Measurements from ENCODE around the gene ARPC4.

DNA sequence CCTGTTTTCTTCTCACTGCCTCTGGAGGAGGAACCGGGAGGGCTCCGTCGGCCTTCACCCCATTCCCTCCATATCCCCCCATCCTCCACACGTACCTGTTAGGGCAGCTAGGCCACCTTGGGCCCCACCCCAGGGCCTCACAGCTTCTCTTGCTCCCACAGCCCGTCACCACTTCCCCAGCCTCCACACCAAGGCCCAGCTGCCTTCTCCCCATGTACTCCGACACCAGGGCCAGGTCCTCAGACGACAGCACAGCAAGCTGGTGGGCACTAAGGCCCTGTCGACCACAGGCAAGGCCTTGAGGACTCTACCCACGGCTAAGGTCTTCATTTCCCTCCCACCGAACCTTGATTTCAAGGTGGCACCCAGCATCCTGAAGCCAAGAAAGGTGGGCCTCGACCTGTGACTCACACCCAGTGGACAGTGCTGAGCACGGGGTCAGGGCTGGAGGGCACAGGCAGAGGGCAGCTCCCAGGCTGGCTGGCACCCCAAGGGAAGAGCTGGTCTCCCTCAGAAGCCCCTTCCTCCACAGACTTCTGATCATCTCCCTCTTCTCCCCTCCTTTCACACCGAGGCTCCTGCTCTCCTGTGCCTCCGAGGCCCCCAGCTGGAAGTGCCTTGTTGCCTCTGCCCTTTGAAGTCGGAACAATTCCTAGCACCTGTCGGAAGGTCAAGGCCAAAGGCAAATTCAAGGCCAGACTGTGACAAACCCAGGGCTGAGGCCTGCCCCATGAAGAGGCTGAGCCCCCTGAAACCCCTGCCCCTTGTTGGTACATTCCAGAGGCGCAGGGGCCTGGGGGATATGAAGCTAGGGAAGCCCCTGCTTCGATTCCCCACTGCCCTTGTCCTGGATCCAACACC lies 41.9 kb downstream of the ARPC4 start:
- TF ChIP-seq, protein P1, sequence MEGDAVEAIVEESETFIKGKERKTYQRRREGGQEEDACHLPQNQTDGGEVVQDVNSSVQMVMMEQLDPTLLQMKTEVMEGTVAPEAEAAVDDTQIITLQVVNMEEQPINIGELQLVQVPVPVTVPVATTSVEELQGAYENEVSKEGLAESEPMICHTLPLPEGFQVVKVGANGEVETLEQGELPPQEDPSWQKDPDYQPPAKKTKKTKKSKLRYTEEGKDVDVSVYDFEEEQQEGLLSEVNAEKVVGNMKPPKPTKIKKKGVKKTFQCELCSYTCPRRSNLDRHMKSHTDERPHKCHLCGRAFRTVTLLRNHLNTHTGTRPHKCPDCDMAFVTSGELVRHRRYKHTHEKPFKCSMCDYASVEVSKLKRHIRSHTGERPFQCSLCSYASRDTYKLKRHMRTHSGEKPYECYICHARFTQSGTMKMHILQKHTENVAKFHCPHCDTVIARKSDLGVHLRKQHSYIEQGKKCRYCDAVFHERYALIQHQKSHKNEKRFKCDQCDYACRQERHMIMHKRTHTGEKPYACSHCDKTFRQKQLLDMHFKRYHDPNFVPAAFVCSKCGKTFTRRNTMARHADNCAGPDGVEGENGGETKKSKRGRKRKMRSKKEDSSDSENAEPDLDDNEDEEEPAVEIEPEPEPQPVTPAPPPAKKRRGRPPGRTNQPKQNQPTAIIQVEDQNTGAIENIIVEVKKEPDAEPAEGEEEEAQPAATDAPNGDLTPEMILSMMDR (conservative IDR thresholded peaks at IDR 0.05 in 1 of 2, IDR thresholded peaks at IDR 0.05 in 1 of 2; ENCODE audit: extremely low read depth in 1 of 2, insufficient read depth in 1 of 2, low read depth in 1 of 2, low read length in 2 of 2) = no peak
- TF ChIP-seq EZH2 (IDR thresholded peaks at IDR 0.05; ENCODE audit: borderline replicate concordance, low read length) = no peak

Data from mammary epithelial cell (primary cell).